Colon (tissue), 2 donors: Measurements from ENCODE around the gene ACADVL.

Experiments used
- FAIRE-seq: peaks from 2 replicates; lab custom pipeline; 2012; peaks lifted over from hg19 to GRCh38; lab: Jason Lieb, UNC
- donor health status: control.
- donor health status: control.

Gene ACADVL

DNA sequence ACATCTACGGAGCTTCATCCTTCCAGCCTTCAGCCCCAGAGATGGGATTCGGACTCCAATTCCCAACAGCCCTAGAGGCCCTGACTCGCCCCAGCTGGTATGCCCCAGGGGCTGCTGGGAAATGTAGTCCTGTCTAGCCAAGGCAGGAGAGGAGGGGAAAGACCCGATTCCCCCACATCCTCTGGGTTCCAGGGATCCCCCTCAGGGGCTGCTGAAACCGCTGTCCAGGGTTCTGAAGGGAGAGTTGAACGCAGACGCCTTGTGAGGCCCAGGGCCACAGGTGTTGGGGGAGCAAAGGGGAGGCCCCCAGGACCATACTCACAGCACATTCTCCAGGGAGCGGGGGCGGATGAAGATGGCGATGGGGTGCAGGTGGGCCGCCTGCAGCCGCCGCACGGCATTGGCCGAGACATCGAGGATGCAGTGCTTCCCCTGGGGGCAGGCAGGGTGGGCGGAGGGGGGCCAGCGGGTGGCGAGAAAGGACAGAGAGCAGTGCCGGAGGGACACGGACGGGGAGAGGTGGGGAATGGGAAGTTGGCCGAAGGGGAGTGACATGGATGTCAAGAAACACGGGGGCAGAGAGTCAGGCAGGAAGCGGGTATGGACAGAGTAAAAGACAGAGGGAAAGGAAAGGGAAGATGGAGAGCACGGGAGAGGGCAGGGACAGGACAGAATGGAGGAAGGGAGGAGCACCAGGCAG lies 28.0 kb upstream of the ACADVL start:
- FAIRE-seq = no peak

DNA sequence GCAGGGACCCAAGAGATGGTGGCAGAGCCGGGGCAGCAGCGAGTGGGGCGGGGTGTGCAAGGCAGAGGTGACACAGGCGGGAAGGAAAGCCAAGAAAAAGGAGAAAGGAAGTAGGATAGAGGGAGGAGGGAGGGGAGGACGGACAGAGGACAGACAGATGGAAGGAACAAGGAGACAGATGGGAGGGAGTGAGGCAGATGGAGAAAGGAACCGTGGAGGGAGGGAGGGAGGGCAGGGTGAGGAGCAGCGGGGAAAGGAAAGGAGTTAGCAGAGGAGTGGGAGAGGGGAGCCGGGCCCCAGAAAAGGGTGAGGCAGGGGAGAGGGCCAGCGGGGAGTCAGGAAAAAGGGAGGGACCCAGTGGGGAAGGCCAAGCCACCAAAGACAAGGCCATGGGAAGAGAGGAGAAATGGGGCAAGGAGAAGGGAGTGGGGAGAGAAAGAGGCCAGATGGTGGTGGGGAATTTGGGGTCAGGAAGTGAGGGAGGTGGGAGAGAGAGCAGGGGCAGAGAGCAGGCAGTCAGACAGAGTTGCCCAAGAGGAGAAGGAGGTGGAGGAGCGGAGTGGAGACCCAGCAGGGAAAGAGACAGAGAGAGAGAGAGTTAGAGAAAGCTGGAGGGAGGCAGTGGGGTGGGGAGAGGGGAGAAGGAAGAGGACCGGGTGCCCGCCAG lies 27.3 kb upstream of the ACADVL start:
- FAIRE-seq = no peak

- FAIRE-seq = no peak
These were observed 23.8 kb upstream of the ACADVL start for GRCh38 chr17:7195971-7196370.

DNA sequence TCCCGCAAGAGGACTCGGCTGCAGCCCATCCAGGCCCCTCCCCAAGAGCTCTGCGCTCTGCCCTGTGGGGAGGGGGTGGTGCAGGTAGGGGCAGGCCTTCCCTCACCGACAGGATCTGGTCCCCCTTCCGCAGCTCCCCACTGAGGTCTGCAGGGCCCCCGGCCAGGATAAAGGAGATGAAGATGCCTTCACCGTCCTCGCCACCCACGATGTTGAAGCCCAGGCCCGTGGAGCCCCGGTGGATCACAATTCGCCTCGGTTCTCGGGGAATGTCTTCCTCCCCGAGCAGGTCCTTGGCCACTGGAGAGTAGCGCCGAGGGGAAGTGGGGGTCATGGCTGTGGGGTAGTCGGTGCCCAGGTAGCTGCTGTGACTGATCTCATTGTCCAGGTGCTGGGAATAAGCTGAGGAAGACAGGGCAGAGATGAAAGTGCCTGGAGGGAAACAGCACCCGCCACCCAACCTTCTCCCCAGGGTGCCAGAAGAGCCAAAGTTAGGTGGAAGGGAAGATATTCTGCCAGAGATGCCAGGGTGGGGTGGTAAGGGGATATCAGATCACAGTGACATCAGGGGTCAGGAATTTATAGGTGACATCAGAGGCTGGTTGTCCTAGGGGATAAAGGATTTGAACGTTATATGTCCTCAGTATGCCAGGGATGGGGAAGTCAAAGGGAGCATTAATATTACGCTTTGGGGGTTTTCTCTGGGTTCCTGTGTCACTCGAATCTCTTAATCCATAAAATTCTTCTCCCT lies 22.9 kb upstream of the ACADVL start:
- FAIRE-seq = no peak

- FAIRE-seq = no peak
These were observed 16.3 kb upstream of the ACADVL start for GRCh38 chr17:7203391-7203790.

GRCh38 chr17:7204336-7204735 lies 15.4 kb upstream of the ACADVL start:
- FAIRE-seq = no peak

GRCh38 chr17:7204828-7205461 lies 14.8 kb upstream of the ACADVL start:
- FAIRE-seq = no peak

DNA sequence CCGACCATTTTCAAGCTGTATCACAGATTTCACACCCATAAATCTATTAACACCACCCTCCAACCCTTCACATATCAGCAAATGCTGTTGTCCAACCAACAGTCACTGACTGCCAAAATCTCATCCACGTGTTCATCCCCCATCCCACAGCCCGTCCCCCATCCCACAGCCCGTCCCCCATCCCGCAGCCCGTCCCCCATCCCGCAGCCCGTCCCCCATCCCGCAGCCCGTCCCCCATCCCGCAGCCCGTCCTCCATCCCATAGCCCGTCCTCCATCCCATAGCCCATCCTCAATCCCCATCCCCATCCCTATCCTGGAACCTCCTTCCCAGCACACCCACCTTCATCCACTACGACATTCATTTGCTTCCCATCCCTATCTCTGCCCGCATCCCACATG lies 14.2 kb upstream of the ACADVL start:
- FAIRE-seq = no peak

DNA sequence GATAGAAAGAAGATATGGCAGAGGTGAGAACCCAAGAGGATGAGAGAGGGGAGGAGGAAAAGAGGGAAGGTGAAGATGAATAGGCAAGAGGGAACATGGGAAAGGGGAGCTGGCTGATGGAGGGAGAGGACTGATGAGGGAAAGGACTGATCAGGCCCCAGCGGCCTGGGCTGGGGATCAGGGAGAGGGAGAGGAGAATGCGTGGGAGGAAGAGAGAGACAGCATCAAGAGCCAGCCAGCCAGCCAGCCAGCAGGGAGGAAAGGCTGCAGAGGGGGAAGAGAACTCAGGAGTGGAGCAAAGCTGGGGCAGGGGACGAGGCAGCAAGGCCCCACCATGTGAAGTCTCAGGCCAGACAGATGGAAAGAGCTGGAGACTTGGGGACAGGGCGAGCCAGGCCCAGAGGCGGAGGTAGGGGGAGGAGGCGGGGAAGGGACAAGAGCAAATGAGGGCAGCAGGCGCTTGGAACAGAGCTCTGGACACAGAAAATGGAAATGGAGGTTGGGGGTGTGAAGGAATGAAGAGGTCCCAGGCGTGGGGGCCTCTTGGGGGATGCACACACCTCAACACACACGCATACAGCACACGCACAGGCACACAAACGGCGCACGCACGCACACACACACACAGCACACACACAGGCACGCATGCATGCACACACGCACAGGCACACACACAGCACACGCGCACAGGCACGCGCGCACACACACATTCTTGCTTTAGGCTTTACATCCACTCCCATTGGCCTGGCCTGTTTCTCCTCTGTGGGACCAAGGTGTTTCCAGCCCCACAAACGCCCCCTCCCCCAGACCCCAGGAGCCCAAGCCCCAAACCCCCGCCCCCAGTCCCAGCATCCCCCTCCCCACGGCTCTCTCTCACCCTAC lies 12.4 kb upstream of the ACADVL start:
- no peak for FAIRE-seq

- FAIRE-seq = no peak
These were observed 11.6 kb upstream of the ACADVL start for GRCh38 chr17:7208027-7208571.

- FAIRE-seq = no peak
These were observed 10.8 kb upstream of the ACADVL start for GRCh38 chr17:7208754-7209460.

GRCh38 chr17:7211491-7212273 lies 8.1 kb upstream of the ACADVL start:
- no peak for FAIRE-seq

GRCh38 chr17:7213895-7214299 lies 5.8 kb upstream of the ACADVL start:
- no peak for FAIRE-seq

GRCh38 chr17:7214300-7215135 lies 5.2 kb upstream of the ACADVL start:
- no peak for FAIRE-seq

GRCh38 chr17:7215136-7215638 lies 4.6 kb upstream of the ACADVL start:
- FAIRE-seq = no peak

DNA sequence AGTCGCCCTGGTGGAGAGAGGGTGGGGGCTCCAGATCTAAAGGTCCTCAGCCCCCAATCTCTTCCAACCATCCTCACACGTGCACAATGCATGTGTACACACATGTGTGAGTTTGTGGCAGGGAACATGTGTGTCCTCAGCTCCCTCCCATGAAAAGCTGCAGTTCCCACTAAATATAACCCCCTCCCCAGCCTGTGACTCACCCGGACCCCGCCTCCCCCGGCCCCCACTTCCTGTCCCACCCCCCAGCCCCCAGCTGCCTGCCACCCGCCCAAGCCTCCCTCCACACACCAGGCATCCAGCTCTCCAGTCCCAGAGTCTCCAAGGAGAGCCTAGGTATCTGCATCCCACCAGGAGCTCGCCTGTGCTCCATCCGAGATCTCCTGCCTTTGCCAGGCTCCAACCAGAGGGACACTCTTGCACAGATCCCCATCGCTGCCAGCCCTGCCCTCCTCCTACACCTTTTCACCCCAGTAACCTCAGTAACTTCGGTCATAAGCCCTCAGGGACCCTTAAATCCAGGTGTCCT lies 4.0 kb upstream of the ACADVL start:
- no peak for FAIRE-seq

DNA sequence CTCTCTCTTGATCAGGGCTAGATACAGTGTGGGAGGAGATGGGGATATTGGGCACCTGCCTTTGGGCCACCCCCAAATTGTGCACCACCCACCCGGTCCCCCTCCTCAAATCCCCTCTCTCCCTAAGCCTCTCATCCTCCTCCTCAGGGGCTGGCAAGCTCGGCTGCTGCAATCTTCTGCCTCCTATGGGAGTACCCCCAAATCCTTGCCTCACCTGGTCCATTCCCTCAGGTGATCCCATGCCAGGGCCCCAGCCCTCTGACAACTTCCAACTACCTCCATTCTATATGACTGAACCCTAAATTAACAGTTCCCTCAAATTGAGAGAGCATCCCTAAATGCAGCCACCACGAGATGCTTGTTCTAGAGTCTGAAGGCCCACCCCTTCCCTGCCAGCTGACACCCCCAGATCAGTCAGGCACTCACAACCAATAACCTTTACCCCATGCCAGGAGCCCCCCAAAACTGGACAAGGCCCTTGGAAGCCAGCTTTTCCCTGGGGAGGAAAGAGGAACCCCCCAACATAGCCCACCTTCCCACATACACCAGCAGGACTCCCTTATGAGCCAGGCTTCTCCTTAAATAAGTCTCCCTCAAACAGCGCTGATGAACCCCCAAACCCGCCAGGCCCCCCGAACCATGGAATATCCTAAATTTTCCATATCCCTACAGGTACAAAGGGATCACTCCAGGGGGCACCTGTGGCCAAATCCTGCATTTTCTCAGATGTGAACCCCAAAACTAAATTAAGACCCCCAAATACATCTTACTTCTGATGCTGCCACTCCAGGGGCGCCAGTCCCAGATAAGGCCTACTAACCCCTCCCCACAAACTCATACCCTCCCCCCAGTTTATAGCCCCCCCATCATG lies 3.3 kb upstream of the ACADVL start:
- no peak for FAIRE-seq
